M059J (cell line): ENCODE data around the gene ANKRD66. TPM values are rescaled to one million over a fixed set of nuclear protein-coding genes. Genes with fewer than 3 reads are reported as not detected.
A peak's percentile ranks its signal among the peaks of the same experiment; 100 is the strongest.
"Not testable (repeated sequence)": the region's sequence is repeated elsewhere in the genome, so short reads cannot be mapped to it uniquely, and the experiment has no call there.

Experiments
- DNase-seq: peaks from one replicate; pipeline ENCODE4 v3.0.0-alpha.2; 2012; ENCODE audit warnings: low read depth
- total RNA-seq: library from RNA; depleted of rRNA; stranded (reverse); fragments of >200 nt; shearing (Covaris generic); gene quantifications from 2 replicates; pipeline ENCODE4 v1.2.3, GENCODE V29; 2014

ANKRD66 gene
- total RNA-seq, 1 experiment from 2014 or later, result not detected

DNA sequence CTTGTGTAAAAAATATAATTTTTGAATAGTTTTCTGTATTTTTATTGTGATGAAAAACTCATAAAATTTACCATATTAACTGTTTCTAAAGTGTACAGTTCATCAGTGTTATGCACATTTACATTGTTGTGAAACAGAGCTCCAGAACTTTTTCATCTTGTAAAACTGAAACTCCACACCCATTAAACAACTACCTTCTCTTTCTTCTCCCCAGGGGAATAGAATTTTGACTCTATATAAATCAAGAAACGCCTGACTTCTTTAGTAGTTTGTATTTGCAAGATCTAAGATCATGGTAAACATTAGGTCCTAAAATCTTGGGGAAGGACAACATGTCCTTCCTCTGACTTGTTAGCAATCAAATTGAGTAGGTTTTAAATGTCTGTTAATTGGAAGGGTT lies 9.1 kb downstream of the ANKRD66 start:
- DNase-seq, result no peak

DNA sequence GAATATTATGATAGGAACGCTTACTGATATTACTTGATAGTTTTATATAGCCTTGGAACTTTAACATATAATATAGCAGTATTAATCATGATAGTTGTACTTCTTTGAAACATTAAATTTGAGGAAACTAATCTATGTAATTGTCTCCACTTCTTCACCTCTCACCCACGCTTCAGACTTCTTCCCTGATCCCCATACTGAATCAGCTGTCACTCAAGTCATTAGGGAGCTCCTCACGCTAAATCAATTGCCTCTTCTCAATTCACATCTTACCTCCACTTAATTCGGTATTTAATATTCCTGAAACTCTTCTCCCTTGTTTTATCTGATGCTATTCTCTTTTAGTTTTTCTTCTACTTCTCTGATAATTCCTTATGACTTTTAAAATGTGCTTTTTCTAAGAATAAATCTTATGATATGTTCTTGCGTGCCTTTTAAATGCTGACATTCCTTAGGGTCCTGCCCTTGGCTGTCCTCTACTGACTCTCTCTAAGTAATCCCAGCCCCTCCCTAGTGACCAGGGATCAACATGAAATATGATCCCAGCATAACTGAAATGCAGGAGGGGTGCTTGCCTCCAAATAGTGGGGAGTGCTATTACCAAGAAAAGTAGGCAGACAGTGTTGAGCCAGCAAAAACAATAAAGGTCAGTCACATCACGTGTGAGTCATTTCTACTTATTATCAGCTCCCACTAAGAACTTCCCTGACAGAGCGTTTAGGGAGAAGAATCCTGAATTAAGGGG lies 9.9 kb downstream of the ANKRD66 start:
- peak; percentile 56 for DNase-seq

DNA sequence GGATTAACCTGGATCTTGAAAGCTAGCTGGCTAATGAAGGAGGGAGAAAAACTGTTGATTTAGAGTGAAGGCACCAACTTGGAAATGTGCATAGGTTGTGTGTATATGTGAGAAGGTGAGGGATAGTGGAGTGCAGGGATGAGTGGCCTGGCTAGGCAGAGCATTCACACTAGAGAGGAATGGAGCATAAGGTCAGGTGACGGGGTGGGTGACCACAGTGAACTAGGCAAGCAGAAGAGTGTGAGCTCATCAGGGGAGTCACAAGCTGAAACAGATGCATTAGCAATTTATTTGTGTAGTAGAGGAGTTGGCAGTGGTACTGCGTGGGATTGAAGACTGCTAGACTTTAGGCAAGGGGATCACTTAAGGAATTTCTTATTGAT lies 10.5 kb downstream of the ANKRD66 start:
- DNase-seq, result peak; percentile 42

DNA sequence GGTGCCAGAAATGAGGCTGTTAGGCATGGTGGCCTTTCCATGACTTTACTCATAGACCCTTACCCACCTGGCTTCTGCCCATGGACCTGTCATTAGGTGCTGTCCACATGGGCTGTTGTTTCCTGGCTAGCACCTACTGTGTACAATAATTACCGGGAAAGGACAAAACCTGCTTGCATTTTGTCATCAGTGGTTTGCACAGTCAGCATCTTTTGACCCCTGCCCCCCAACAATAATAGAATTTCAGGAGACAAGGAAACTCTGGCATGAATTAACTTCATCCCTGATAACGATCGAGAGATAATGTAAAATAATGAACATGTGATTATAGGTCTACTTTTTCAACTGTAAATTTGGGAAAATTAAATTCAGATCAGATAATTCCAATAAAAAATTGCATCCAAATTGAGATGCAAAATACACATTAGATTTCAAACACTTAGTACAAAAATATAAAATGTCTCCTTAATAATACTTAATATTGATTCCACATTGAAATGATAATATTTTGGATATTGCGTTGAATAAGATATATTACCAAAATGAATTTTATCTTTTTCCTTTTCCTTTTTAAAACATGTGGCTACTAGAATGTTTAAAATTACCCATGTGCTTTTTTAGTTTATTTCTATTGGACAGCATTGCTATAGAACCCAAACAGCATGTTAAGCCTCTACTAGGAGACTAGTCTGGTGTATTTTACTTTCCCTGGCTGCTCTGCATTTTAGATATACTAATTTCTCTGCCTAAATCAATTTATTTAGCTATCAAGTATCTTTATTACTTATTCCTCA lies 12.4 kb downstream of the ANKRD66 start:
- DNase-seq, result no peak

DNA sequence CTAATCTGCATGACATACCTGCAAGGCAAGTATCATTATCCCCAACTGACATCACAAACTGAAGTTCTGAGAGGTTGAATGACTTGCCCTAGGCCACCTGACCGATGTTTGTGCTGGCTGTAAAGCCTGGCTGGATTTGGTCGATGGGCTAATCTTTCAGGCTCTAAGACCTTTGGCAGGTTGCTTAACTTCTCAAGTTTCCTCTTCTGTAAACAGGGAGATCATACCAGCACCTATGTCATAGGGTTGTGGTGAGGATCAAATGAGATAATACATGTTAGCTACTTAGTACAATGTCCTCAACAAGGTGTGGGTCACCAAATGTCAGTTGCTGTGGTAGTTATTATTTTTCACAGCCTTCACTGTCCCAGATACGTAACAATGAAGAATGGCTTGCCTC lies 14.2 kb downstream of the ANKRD66 start:
- peak; percentile 10 for DNase-seq

DNA sequence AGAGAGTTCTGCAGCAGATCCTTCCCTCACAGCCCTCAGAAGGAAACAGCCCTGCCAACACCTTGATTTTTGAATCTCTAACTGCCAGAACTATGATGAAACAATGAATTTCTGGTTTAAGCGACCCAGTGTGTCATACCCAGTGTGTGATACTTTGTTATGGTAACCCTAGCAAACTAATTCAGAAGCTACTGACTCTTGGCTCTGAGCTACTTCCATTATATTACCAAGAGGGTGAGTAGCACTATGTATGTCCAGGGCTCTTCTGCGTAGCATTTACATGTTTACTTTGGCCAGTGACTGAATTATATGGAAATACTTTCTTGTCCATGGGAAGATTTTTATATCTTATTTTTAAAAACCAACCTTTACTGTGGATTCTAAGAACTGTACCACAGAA lies 16.7 kb downstream of the ANKRD66 start:
- DNase-seq, result peak; percentile 9

DNA sequence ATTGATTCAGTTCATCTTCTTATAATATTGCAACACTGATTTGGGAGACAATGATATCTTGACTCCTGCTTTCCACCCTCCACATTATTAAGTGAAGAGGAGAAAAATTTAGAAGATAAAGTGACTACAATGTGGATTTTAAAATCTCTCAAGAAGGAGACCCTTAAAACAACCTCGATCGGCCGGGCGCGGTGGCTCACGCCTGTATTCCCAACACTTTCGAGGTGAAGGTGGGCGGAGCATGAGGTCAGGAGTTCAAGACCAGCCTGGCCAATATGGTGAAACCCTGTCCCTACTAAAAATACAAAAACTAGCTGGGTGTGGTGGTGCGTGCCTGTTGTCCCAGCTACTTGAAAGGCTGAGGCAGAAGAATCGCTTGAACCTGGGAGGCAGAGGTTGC lies 17.5 kb downstream of the ANKRD66 start:
- not testable (repeated sequence) for DNase-seq

DNA sequence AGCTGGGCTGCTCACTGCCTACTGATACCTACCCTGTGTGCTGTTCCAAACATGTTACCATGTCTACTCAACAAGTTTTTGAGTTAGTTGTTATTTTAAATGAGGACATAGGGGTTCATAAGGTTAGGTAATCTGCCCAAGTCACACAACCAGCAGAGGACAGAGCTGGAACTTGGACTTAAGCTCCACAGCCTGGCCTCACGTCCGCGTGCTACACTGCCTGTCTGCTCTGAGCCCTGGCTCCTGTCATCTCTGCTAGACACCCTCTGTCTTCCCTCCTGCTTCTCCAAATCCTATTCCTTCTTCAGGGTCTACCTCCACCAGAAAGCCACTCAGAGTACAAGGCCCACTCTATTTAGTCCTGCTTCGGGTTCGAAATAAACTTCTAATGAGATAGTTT lies 18.2 kb downstream of the ANKRD66 start:
- DNase-seq, result no peak

DNA sequence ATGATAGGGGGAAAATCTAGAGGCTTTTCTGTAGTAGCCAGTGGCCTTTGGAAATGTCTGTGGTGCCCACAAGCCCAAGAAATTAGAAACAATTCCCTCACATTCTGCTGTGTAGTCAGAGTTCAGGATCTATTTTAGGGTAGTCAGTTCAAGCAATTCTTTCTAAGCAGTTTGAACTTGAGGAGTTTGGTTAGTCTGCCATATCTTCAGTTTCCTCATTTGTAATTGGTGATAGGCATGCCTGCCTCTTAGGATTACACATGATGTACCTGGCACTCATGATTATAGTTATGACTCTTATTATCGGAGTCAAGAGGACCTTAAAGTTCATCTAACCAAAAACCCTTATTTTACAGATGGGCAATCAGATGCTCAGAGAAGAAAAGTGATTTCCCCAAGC lies 25.3 kb downstream of the ANKRD66 start:
- no peak for DNase-seq

DNA sequence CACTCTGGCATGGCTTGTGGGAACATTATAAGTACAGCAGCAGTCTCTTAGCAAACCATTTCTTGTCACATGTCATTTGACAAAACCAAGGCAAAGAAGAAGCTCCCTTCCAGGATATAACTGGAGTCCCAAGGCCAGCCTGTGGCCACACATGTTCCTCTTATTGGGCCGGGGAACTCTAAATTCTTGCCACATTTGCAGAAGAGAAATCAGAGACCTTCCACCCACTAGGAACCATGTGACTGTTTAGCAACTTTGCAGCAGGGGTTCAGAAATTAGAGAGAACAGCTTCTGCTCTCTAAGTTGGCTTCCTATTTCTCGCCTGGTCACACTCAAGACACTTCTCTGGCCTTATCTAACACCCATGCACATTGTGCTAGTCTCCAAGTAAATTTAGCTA lies 26.0 kb downstream of the ANKRD66 start:
- DNase-seq, result no peak

DNA sequence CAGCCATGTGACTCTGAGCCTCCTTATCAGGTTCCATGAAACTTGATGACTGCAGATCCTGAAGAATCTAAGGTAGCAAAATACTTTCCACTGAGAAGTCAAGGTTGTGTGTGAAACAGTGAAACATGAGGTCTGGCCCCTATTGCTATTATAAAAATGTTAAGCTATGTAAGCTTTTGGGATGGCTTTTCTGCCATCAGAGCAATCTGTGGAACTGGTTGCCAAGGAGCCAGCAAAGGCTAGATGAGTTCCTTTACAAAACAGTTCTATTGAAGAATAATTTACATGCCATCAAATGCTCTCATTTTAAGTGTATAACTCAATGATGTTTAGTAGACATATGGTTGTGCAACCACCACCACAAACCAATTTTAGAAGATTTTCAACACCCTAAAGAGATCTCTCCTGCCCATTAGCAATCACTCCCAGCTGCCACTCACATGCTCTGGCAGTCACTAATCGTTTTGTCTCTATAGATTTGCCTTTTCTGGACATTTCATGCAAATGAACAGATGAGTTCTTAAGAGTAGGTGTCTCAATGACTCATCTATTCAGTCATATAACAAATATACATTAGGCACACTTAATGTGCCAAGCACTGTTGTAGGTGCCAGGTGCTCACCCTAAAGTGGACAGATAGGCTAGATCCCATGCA lies 26.6 kb downstream of the ANKRD66 start:
- no peak for DNase-seq

DNA sequence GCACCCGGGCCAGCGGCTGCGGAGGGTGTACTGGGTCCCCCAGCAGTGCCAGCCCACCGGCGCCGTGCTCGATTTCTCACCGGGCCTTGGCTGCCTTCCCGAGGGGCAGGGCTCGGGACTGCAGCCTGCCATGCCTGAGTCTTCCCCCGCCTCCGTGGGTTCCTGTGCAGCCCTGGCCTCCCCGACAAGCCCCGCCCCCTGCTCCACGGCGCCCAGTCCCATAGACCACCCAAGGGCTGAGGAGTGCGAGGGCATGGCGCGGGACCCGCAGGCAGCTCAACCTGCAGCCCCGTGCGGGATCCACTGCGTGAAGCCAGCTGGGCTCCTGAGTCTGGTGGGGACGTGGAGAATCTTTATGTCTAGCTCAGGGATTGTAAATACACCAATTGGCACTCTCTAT lies 28.0 kb downstream of the ANKRD66 start:
- DNase-seq, result not testable (repeated sequence)

DNA sequence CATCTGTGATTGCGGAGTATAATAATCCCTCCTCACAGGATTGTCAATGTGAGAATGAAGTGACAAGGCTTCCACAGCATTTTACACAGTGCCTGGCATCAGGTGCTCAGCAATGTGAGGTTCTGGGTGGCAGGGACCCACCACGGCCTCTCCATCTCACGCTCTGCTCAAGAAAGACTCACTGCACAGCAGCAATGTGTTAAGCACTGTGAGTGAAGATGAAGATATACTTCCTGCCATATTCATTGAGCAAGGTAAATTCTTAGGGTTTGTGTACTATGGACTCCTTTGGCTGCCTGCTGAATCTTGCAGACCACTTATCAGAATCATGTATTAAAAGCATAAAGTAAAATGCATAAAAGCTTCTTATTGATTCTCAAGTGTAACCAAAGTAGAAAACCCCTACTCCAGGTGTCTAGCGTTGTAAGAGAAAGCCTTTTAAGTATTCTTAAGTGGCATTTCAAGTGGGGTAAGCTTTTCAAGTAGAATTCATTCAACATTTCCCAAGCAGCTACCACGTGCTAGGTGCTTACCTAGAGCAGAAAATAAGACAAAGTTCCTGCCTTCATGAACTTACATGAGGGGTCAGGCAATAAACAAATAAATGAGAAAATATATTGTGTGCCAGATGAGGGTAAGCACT lies 29.5 kb downstream of the ANKRD66 start:
- no peak for DNase-seq

DNA sequence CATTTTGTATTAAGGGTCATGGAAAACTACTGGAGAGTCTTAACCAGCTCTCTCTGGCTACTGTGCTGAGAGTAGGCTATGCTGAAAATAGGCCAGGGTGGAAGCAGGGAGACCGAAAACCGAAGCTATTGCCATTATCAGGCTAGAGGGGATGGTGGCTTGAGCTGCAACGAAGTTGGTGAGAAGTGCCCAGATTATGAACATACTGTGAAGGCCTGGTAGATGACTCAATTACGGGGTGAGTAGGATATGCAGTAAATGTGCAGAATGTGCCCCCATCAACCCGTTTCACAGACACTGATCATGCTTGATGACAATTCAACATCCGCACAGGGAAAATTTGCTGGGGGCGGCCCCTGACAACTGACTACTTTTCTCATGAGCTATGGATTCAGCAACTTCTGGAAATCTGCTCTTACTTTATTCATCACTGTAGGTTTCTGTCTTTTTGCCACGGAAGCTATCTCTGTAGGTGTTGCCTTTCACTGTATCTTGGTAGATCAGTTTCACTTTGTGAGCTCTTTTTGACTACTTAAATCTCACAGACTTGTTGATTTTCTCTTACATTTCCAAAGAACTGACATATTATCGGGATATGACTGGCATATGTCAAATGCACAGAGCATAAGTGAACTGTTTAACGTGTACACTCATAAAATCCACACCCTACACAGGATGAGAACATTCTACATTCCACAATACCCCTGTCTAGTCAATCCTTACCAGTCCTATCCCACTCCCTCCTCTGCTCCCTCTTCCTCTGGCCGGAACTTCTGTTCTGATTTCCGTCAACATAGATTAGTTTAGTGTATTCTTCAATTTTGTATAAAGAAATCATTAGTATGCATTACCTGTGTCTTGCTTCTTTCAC lies 31.0 kb downstream of the ANKRD66 start:
- DNase-seq, result no peak

DNA sequence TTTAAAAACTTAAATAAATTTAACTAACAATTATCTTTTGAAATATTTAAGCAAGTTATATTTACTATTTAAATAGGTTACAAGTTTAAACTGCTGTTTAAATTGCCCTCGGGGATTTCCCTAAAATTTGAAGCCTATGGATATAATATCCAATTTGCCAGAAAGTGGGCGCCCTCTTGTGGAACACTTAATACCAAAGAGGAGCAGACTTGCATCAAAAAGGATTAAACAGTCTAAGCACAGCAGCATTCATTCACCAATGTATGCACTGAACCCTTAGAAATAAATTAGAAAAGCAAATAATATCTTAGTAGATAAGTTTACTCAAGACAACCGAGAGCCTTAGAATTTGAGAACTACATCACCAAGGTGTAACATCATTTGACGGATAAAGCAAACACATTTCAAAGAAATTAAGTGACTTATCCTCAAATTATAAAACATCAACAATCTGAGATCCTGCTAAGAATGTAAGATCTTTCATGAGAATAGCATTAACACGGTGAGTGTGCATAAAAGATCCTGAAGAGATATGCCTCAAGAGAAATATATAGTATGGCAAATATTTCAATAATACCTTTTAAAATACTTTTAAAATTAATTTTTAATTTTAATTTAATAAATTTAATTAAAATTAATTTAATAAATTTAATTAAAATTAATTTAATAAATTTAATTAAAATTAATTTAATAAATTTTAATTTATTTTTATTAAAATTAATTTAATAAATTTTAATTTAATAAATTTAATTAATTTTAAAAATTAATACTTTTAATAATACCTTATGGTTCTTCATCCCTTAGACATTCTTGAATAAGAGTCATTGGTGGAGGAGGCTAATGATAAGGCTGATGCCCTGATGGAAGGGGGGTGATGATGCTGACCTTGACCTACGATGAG lies 35.0 kb downstream of the ANKRD66 start:
- peak; percentile 70 for DNase-seq

DNA sequence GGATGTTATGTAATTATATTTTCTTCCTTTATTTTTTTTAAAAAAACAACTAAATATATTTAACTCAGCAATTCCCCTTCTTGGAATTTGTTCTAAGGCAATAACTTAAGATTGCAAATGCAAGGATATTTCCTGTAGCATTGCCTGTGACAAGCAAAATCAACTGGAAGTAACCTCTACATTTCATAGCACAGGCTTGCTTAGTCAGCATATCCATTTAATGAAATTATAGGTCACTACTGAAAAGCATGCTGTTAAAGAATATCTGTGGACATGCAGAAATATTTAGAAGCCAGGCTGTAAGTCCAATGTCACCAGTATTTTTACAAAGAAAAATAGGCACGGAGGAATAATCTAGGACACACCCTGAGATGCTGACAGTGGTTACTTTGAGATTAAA lies 37.8 kb downstream of the ANKRD66 start:
- DNase-seq, result no peak

DNA sequence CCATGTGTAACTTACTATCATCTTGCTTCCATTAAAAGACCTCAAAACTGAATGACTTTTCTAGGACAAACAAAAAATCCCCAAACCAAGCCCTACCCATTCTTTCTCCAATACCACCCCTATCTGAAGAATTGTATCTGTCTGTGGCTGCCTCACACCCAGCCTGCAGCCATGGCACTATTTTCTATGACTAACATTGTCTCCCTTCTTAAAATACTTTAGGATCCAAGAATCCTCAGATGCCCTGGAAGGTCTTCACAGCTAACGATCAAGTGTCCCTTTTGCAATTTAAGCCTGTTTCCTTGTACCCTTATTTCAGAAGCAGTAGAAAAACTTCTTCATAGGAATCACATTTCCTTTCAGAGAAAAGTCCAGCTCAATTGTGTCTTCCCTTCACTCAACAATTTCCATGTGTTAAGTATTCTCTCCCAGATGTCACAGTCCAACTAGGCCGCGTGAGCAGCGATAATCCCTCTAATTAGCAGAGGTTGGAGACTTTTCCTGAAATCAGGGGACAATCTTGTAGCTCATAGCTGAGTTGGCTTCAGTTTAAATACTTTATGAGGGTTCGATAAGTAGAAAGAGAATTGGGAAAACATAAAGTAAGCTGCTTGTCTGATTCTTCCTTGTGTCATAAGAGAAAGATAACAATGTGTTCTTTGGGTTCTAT lies 41.3 kb downstream of the ANKRD66 start:
- no peak for DNase-seq

DNA sequence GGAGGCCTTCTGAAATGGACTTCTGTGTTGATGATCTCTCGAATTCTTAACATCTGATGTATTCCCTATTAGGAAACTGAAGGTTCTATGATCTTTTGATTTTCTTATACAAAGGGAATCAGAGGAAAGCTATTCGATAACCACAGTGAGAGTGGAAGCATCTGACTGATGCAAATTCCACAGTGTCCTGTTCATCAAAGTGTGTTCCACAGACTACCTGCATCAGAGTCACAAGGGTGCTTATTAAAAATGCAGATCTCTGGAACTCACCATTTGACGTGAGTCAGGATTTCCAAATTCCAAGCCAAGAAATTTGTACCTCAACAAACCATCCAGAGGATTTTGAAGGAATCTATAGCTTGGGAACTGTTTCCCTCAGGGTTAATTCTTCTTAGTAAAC lies 42.1 kb downstream of the ANKRD66 start:
- DNase-seq, result peak; percentile 59

DNA sequence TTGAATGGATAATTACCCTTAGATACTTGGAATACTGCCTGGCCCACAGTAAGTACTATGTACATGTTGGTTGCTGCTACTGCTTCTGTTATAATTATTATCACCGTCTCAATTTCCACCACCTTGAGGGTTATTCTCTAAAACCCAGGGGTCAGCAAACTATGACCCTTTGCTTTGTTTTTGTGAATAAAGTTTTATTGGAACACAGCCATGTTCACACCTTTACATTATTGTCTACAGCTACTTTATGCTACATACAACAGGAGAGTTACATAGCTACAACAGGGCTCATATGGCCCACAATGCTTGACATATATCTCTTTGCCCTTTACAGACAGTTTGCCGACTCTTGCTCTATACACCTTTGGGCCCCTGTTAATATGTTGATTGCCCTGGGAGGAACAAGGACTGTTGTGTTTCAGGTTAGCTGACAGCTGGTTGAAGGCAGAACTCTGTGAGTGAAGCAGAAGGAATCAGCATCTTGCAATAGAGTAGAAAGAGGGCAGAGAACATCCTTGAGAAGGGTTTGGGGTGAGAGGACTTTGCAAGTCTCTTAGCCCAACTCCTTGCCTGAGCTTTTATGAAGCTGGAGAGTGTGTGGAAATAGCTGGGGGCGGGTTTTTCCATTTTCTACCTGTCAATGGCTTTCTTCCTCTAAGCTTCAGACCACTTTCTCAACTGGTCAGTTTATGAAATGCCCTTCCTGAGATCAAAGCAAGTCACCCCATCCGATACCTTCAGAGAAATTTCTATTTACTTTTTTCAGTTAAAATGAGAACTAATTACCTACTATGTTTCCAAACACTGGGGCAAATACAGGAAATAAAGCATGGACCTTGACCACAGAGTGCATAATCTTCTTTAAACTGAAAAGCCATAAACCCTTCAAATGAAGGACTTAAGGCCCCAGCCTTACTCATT lies 43.0 kb downstream of the ANKRD66 start:
- DNase-seq, result no peak
